Cardiac fibroblast (primary cell): Measurements from ENCODE around the gene GALNS.

Source experiments
- DNase-seq, 2 donors: peaks; one replicate each; pipeline versions ENCODE4 v3.0.0 to v3.0.0-alpha.2; 2010; ENCODE audit warnings: low read depth in 2 of 2
- H3K4me3 ChIP-seq, 2 donors: replicated peaks in 1 of 2; 1 replicate in 1 of 2; 2 replicates in 1 of 2; pipeline ENCODE4 v1.5.1; 2011; ENCODE audit warnings: low read depth in 2 of 2, low read length in 2 of 2, mild to moderate bottlenecking in 2 of 2, moderate library complexity in 1 of 2
- TF ChIP-seq, protein P1 (sequence below): IDR thresholded peaks from one replicate; pipeline ENCODE4 v1.5.1; 2011; ENCODE audit warnings: low read depth, mild to moderate bottlenecking, low read length, inconsistent platforms

GALNS gene

GRCh38 chr16:88771294-88771772 lies 85.4 kb downstream of the GALNS start:
- no peak overlapping the region for H3K4me3 ChIP-seq
- no peak for DNase-seq
- TF ChIP-seq, protein P1, sequence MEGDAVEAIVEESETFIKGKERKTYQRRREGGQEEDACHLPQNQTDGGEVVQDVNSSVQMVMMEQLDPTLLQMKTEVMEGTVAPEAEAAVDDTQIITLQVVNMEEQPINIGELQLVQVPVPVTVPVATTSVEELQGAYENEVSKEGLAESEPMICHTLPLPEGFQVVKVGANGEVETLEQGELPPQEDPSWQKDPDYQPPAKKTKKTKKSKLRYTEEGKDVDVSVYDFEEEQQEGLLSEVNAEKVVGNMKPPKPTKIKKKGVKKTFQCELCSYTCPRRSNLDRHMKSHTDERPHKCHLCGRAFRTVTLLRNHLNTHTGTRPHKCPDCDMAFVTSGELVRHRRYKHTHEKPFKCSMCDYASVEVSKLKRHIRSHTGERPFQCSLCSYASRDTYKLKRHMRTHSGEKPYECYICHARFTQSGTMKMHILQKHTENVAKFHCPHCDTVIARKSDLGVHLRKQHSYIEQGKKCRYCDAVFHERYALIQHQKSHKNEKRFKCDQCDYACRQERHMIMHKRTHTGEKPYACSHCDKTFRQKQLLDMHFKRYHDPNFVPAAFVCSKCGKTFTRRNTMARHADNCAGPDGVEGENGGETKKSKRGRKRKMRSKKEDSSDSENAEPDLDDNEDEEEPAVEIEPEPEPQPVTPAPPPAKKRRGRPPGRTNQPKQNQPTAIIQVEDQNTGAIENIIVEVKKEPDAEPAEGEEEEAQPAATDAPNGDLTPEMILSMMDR, result no peak

DNA sequence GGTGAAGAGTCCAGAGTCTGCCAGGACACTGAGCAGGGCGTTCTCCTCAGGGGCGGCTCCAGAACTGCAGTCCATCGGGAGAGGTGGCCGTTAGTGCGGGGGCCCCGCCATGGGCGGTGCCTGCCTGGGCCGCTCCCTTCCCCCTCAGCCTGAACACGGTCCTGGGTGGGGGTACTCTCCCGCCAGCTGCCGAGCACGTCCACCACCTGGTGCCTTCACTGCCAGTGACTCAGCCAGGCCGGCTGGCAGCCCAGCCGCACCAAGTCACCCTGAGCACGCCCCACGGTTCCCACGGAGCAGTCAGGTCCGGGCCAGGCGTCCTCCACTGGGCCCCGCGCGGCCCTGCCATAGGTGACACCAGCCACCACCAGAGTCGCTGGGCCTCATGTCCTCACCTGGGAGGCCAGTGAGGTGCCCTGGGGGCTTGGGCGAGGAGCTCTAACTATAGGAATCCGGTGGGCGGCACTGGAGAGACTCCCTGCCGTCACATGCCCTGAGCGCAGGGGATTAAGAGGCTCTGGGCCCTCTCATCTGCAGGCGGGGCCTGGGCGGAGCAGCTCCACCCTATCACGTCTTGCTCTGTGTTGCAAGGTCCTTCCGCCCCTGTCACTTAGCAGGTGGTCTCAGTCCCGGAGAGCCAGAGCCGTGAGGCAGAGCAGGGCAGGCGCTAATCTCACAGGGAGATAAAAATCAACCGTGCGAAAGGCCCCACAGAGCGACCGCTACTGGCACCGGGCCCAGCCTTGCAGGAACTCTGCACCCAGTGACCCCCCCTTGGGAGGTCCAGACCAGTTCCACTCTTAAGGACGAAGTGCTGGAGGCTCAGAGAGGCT lies 86.1 kb downstream of the GALNS start:
- TF ChIP-seq, protein P1, result no peak
- H3K4me3 ChIP-seq, result no peak overlapping the region
- DNase-seq, result peak; percentile 54 to 66

- DNase-seq, result no peak
- no peak overlapping the region for H3K4me3 ChIP-seq
- TF ChIP-seq, protein P1, result no peak
Observed at GRCh38 chr16:88769617-88770460, 86.9 kb downstream of the GALNS start.

DNA sequence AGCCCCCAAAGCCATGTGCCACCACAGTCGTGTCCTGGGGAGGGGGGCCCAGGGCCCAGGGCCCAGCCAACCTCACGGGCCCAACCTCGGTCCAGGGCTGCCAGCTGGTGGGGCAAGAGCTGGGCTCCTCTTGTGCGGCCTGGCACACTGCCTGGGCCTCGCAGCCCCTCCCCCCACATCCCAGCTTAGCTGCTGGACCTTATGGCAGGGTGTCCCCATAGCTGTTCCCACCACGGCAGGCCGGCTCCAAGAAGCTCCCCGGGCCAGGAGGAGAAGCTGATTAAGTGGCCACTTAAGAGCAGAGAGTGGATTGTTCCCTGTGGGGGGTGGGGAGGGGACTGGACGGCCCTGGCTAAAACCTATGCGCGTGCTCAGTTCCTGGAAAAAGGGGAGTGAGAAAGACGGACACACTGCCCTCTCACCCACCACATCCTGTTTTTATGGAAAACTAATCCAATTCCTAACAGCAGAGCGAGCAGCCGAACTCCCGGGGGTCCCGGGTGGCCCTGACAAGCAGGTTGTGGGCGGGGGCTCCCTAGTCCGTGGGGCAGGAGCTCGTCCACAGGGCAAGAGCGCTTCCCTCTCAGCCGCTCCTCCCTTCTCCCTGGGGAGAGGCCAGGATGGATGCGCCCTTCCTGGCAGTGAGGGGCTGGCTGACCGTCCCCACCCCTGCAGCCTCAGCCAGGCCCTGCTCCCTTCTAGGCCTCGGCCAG lies 88.5 kb downstream of the GALNS start:
- DNase-seq, result peak; percentile 42 to 88
- no peak overlapping the region for H3K4me3 ChIP-seq
- TF ChIP-seq, protein P1, result no peak

DNA sequence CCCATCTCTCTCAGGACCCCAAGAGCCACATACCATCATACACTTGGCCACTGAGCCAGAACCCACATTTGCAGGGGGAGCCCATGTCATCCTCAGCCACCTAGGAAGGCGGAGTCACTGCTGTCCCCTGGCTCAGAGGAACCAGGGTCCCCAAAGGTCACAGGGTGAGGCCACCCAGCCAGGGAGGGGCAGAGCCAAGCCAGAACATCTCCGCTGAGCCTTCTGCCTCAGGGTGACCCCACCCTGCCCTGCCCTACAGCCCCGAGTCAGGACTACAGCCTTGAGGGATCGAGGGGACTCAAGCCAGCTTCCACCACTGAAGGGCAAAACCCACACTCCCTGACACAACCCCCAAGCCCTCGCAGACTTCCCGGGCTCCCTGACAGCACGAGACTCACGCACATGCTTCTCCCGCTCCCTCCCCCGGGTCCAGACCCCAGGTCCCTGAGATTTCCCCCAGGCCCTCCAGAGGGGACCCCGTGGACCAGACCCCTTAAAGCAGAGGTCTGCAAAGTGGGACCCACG lies 89.1 kb downstream of the GALNS start:
- no peak for DNase-seq
- TF ChIP-seq, protein P1, result no peak
- H3K4me3 ChIP-seq, result no peak overlapping the region

DNA sequence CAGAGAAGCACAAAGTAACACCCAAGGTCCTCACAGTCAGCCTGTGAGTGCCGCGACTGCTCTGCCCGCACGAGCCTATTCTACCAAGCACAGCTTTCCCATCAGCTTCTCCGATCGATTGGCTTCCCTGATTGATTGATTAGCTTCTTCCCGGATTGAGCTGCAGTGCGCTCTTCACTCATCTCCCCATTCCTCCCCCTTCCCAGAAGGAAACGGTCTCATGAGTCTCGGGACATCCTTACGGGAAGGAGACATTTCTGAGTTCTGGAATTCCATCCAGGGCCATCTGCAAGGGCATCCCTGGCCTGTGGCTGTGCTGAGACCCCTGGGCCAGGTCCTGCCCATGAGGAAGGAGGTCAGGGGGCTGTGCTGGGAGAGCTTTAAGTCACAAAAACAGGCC lies 89.8 kb downstream of the GALNS start:
- H3K4me3 ChIP-seq, result no peak overlapping the region
- DNase-seq, result no peak
- TF ChIP-seq, protein P1, result no peak
